Upper lobe of left lung (tissue), 4 donors: ENCODE measurements around the gene AP2A2.

Experiments
- POLR2A ChIP-seq, 4 donors: fragments of 450-650 bp; IDR thresholded peaks; one replicate each; pipeline ENCODE4 v1.5.1; 2016 to 2017; ENCODE audit warnings: antibody characterized with exemption in 4 of 4, mild to moderate bottlenecking in 2 of 4
- TF ChIP-seq, protein P1 (sequence below), 6 experiments: fragments of 450-650 bp in 4 of 6; fragments of 200-600 bp in 2 of 6; sonication (generic) in 2 of 6; IDR thresholded peaks; one replicate each; pipeline ENCODE4 v1.5.1; 2016 to 2019; ENCODE audit warnings: antibody characterized with exemption in 6 of 6

DNA sequence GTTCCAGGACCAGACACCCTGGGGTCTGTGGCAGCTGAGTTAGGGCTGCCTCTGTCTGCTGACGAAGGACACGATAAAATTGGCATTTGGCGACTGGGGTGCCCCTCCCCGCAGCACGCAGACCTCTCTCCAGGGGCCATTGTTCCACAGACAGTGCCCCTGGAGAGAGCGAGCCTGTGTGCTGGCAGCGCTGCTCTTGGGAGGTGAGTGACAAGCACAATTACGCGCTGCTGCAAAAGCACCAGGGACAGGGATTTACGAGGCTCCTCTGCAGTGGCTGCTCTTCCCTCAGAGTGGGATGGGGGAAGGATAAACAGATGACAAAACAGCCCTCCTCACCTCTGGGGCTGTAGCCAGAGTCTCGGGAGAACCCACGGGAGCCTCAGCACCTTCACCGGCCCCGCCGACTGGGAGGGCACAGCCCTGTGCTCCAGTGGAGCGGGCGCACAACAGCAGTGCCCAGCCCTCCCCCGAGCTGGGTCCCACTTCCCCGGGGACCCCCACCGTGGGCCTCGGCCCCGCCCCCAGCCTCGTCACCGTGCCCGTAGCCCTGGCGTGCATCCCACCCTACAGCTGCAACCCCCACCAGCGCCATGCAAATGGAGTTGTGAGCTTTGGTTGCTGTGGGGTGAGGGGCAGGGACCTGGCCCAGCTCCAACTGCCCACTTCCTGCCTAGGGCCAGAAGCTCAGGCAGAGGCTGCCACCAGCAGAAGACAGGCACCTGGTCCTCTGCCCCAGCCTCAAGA, 34.7 kb upstream of the AP2A2 start:
- no peak for TF ChIP-seq POLR2A (IDR thresholded peaks at IDR 0.05)
- TF ChIP-seq, protein P1, sequence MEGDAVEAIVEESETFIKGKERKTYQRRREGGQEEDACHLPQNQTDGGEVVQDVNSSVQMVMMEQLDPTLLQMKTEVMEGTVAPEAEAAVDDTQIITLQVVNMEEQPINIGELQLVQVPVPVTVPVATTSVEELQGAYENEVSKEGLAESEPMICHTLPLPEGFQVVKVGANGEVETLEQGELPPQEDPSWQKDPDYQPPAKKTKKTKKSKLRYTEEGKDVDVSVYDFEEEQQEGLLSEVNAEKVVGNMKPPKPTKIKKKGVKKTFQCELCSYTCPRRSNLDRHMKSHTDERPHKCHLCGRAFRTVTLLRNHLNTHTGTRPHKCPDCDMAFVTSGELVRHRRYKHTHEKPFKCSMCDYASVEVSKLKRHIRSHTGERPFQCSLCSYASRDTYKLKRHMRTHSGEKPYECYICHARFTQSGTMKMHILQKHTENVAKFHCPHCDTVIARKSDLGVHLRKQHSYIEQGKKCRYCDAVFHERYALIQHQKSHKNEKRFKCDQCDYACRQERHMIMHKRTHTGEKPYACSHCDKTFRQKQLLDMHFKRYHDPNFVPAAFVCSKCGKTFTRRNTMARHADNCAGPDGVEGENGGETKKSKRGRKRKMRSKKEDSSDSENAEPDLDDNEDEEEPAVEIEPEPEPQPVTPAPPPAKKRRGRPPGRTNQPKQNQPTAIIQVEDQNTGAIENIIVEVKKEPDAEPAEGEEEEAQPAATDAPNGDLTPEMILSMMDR (IDR thresholded peaks at IDR 0.05) = no peak
